ENCODE measurements around the gene JAKMIP1.

The JAKMIP1 gene

GRCh38 chr4:5976431-5976830 is 223.9 kb downstream of the JAKMIP1 start:
- DNase-seq, result no peak
- no peak overlapping the region for H3K27ac ChIP-seq
- H3K4me3 ChIP-seq (ENCODE audit: low read depth, low read length), result no peak overlapping the region
- H3K36me3 ChIP-seq, result no peaks in the 10 kb centered on the region
- TF ChIP-seq CTCF (IDR thresholded peaks at IDR 0.05; ENCODE audit: low read depth, low read length), result no peak
- no peaks in the 10 kb centered on the region for H3K9me3 ChIP-seq (ENCODE audit: severe bottlenecking)
- no peaks in the 10 kb centered on the region for H3K27me3 ChIP-seq (ENCODE audit: insufficient read depth, low read depth, severe bottlenecking)
